ENCODE data around the gene AMDHD1.

GRCh38 chr12:95997276-95997675, 54.1 kb downstream of the AMDHD1 start:
- TF ChIP-seq POLR2A (IDR thresholded peaks at IDR 0.05; ENCODE audit: low read depth, low read length) (no peak), MAX (IDR thresholded peaks at IDR 0.05; ENCODE audit: insufficient read depth, insufficient read length) (no peak), MYC (IDR thresholded peaks at IDR 0.05; ENCODE audit: low read depth, low read length) (no peak), POLR2AphosphoS5 (IDR thresholded peaks at IDR 0.05; ENCODE audit: insufficient read depth, low read depth, low read length) (no peak), EZH2 (IDR thresholded peaks at IDR 0.05; ENCODE audit: borderline replicate concordance, low read depth, low read length, severe bottlenecking) (no peak), CTCF (IDR thresholded peaks at IDR 0.05; ENCODE audit: extremely low read depth in 1 of 2, insufficient read depth in 1 of 2, low read depth in 1 of 2, low read length in 2 of 2) (no peak), FOS (IDR thresholded peaks at IDR 0.05; ENCODE audit: borderline replicate concordance, insufficient read depth, low read length) (no peak)
